VCaP (cell line): Measurements from ENCODE around the gene TMEM221.

Source experiments
- H3K27ac ChIP-seq: fragments of 450-650 bp; 2 replicates; pipeline ENCODE4 v1.5.1; 2017
- TF ChIP-seq, protein P1 (sequence below): fragments of 450-650 bp; conservative IDR thresholded peaks from 2 replicates; pipeline ENCODE4 v1.5.1; 2017; ENCODE audit warnings: mild to moderate bottlenecking, moderate library complexity

TMEM221 gene

DNA sequence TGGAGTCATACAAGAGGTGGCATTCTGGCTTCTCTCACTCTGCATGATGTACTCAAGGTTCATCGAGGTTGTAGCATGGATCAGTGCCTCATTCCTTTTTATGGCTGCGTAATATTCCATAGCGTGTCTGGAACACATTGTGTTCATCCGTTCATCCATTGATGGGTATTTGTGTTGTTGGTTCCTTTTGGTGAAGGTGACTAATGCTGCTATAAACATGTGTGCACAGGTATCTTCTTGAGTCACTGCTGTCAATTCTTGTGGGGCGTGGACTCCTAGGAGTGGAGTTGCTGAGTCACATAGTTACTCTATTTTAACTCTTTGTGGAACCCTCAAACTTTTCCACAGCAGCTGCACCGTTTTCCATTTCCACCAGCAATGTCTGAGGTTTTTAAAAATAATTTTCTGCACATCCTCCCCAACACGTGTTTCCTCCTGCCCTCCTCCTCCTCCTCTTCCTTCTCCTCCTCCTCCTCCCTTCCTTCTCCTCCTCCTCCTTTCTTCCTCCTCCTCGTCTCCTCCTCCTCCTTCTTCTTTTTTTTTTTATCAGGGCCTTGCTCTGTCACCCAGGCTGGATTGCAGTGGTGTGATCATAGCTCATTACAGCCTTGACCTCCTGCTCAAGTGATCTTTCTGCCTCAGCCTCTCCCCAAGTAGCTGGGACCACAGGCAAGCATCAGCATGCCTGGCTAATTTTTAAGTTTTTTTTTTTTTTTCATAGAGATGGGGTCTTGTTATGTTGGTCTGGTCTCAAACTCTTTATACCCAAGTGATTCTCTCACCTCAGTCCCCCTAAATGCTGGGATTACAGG, 2.0 kb upstream of the TMEM221 start:
- TF ChIP-seq, protein P1, sequence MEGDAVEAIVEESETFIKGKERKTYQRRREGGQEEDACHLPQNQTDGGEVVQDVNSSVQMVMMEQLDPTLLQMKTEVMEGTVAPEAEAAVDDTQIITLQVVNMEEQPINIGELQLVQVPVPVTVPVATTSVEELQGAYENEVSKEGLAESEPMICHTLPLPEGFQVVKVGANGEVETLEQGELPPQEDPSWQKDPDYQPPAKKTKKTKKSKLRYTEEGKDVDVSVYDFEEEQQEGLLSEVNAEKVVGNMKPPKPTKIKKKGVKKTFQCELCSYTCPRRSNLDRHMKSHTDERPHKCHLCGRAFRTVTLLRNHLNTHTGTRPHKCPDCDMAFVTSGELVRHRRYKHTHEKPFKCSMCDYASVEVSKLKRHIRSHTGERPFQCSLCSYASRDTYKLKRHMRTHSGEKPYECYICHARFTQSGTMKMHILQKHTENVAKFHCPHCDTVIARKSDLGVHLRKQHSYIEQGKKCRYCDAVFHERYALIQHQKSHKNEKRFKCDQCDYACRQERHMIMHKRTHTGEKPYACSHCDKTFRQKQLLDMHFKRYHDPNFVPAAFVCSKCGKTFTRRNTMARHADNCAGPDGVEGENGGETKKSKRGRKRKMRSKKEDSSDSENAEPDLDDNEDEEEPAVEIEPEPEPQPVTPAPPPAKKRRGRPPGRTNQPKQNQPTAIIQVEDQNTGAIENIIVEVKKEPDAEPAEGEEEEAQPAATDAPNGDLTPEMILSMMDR, result no peak
- no peak overlapping the region for H3K27ac ChIP-seq

DNA sequence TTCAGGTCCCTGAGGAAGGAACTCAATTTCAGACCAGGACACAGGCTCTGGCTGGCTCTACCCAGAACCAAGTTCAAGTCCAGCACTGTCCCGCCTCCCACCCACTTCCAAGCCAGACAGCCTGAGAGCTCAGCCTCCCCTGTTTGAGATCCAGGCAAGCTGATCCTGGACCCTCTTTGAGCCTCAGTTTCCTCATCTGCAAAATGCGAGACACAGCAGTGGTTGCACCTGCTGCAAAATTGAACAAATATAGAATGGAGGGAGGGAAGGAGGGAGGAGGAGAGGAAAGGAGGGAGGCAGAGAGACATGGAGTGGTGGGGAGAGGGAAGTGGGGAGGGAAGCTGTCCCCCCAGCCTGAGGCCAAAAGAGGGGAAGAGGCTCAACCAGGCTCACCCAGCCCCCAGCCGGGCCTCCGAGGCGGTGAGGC, 751 bp downstream of the TMEM221 start:
- H3K27ac ChIP-seq, result no peak overlapping the region
- TF ChIP-seq, protein P1, result no peak

DNA sequence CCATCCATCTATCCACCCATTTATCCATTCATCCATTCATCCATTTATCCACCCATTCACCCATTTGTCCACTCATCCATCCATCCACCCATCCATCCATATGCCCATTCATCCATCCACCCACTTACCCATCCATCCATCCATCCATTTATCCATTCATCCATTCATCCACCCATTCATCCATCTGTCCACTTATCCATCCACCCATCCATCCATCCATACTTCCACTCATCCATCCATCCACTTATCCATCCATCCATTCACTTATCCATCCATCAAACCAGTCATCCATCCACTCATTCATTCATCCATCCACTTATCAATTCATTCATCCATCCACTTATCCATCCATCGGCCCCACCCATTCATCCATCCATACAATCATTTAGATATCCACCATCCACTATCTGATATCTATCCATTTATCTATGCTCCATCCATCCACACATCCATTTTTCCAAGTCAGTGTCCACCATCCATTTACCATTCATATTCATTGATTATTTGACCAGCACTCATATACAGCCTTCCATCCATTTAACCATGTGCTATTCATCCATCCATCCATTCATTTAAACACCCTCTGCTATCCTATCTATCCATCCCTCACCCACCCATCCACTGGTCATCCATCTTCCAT, 2.8 kb downstream of the TMEM221 start:
- TF ChIP-seq, protein P1, result no peak
- H3K27ac ChIP-seq, result no peak overlapping the region

DNA sequence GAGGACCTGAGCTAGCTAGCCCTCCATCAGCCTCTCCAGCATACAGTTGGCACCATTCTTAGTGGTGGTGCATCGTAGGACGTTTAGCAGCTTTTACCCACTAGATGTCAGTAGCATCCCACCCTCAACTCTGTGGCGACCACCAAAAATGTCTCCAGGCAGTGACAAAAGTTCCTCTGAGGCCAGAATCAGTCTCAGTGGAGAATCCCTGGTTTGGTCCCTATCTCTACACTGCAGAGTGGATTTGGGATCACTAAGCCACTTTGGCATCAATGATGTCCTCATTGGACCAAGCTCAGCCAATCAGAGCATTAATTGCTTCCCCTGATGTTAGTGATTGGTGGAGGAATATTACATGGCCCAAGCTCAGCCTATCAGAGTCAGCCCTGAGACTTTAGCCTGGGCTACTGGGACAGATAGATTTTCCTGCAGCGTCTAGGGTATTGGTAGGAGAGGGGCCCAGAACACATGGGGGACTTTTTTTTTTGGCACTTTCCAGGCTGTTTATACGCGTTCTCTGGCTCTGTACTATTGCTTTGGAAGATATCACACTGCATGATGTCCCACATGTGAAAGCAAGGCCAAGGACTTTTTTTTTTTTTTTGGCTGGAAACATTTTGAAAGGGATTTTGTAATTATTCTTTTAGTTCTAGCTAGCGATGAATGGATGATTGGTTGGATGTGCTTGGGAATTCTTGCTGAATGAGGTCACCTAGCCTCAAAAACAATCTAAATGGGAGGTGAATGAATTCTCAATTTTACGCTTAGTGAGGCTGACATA, 7.0 kb downstream of the TMEM221 start:
- no peak overlapping the region for H3K27ac ChIP-seq
- TF ChIP-seq, protein P1, result peak; percentile 54

- TF ChIP-seq, protein P1, result no peak
- no peak overlapping the region for H3K27ac ChIP-seq
Observed at GRCh38 chr19:17436874-17437267, 11.6 kb downstream of the TMEM221 start.

DNA sequence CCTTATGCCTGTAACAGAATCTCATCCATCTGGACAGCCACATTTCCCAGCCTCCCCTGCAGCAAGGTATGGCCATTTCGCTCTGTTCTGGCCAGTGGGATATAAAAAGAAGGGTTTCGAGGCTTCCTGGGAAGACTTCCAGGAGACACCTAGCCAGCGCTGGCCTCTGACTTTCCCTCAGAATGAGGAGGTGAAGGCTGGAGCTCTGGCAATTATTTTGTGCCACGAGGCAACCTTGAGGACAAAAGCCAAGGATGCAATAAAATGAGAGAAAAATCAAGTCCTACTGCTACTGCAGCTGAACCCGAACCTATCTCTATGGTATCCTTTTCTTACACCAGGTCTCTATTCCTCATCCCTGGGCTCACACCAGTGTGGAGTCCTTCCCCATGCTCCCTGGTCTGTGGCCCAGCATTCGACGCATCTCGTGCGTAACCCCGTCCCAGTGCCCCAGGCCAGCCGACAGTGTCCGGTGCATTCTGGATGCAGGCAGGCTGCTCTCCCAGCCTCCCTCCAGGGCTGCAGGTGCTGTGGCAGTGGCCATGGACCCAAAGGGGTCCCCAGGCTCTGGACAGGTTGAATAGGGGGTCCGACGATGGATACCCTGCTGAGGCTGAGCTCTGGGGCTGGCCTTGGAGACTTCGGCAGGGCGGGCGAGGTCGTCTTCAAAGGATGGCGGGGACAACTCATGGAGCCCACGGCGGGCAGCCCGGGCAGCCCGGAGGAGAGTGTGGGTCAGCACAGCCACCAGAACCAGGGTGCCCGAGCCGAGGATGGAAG, 12.2 kb downstream of the TMEM221 start:
- TF ChIP-seq, protein P1, result no peak
- no peak overlapping the region for H3K27ac ChIP-seq
